Measurements from ENCODE around the gene SUGCT. TPM values are rescaled to one million over a fixed set of nuclear protein-coding genes. Genes with fewer than 3 reads are reported as not detected.

SUGCT gene
- total RNA-seq, 1 experiment from 2014 or later: 5.4 TPM

DNA sequence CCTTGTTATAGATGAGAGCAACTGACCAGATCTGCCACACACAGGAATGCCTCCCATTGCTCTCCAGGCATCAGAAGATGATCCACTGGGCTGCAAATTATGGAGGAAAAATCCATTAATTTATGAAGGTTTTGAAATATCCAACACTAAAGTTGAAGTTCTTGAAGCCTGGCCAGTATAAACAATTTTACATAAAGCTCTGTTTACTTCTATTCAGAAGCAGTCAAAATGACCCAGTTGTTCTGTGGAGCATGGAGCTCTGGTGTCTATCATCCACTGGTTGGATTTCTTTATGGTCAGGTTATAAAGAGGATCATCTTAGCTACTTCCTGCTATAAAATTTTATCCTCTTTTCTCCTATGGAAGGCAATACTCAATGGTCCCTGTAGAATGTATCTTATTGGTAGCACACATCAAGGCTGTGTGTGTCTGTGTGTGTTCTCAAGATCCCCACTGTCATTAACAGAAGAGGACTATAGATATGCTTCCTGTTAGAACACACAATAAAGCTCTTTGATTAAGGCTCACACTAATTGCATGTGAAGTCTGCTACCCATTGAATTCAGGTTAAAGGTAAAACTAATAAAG lies 747.4 kb downstream of the SUGCT start:
- H3K36me3 Mint-ChIP-seq (ENCODE audit: insufficient read depth in 1 of 3, low read depth in 3 of 3): no peaks in the 10 kb centered on the region
- no peak overlapping the region for H2AFZ ChIP-seq (ENCODE audit: low read length)
- no peak overlapping the region for H3T11ph ChIP-seq (ENCODE audit: low read length)
- no peak overlapping the region for H3K27ac Mint-ChIP-seq
- H3K14ac ChIP-seq (ENCODE audit: insufficient read depth, low read length): no peak overlapping the region
- no peaks in the 10 kb centered on the region for H3K27me3 ChIP-seq (ENCODE audit: insufficient read depth, low read length)
- H3K4ac ChIP-seq (ENCODE audit: low read depth, low read length): no peak overlapping the region
- no peak overlapping the region for H4K5ac ChIP-seq (ENCODE audit: insufficient read length, low read depth, low read length)
- no peaks in the 10 kb centered on the region for H3K9me3 Mint-ChIP-seq
- no peak overlapping the region for H3K56ac ChIP-seq (ENCODE audit: insufficient read length, low read depth, low read length)
- H3K4me1 Mint-ChIP-seq: no peaks in the 10 kb centered on the region
- no peak overlapping the region for H2BK20ac ChIP-seq (ENCODE audit: low read depth, low read length, poor library complexity, severe bottlenecking)
- no peak overlapping the region for H2BK15ac ChIP-seq (ENCODE audit: low read depth, low read length)
- no peak overlapping the region for H4K8ac ChIP-seq (replicated peaks; ENCODE audit: insufficient read length, low read depth, low read length)
- no peaks in the 10 kb centered on the region; the same call in 1 of the 2 replicates for H3K27me3 Mint-ChIP-seq (ENCODE audit: low read depth)
- H3K23me2 ChIP-seq (ENCODE audit: insufficient read length, low read depth, low read length, poor library complexity, severe bottlenecking): no peaks in the 10 kb centered on the region
- no peak overlapping the region for H3K18ac ChIP-seq (ENCODE audit: insufficient read length, low read depth, low read length)
- no peak overlapping the region for H2AK5ac ChIP-seq (ENCODE audit: insufficient read length, low read length)
- H4K91ac ChIP-seq (ENCODE audit: insufficient read length, low read depth, low read length): no peak overlapping the region
- H3K4me2 ChIP-seq (ENCODE audit: insufficient read depth, insufficient read length, low read length): no peak overlapping the region
- no peaks in the 10 kb centered on the region for H3K9me3 ChIP-seq (ENCODE audit: control insufficient read depth, low read depth, low read length)
- H2BK5ac ChIP-seq (ENCODE audit: insufficient read length, low read length): no peak overlapping the region
- H2BK12ac ChIP-seq (ENCODE audit: insufficient read length, low read depth, low read length): no peak overlapping the region
- H4K20me1 ChIP-seq (ENCODE audit: control insufficient read depth, insufficient read depth, insufficient read length): no peaks in the 10 kb centered on the region
- DNase-seq: no peak
- no peak overlapping the region for H3K27ac ChIP-seq (ENCODE audit: insufficient read length, low read depth, low read length)
- no peak overlapping the region for H2BK120ac ChIP-seq (ENCODE audit: low read depth, low read length, poor library complexity, severe bottlenecking)
- H3K4me1 ChIP-seq (ENCODE audit: insufficient read depth, low read length): no peaks in the 10 kb centered on the region
- H3K79me1 ChIP-seq (ENCODE audit: insufficient read depth, low read depth, low read length, poor library complexity, severe bottlenecking): no peaks in the 10 kb centered on the region
- TF ChIP-seq, protein P1, sequence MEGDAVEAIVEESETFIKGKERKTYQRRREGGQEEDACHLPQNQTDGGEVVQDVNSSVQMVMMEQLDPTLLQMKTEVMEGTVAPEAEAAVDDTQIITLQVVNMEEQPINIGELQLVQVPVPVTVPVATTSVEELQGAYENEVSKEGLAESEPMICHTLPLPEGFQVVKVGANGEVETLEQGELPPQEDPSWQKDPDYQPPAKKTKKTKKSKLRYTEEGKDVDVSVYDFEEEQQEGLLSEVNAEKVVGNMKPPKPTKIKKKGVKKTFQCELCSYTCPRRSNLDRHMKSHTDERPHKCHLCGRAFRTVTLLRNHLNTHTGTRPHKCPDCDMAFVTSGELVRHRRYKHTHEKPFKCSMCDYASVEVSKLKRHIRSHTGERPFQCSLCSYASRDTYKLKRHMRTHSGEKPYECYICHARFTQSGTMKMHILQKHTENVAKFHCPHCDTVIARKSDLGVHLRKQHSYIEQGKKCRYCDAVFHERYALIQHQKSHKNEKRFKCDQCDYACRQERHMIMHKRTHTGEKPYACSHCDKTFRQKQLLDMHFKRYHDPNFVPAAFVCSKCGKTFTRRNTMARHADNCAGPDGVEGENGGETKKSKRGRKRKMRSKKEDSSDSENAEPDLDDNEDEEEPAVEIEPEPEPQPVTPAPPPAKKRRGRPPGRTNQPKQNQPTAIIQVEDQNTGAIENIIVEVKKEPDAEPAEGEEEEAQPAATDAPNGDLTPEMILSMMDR (conservative IDR thresholded peaks at IDR 0.05): no peak
- H3K4me3 Mint-ChIP-seq: no peak overlapping the region
- H3K23ac ChIP-seq (ENCODE audit: insufficient read length, low read depth, low read length): no peak overlapping the region
- H3K9ac ChIP-seq (ENCODE audit: extremely low read depth, insufficient read length, low read length): no peak overlapping the region
- H3K79me2 ChIP-seq (ENCODE audit: insufficient read depth, low read length): no peaks in the 10 kb centered on the region
